Erythroblast (primary cell): ENCODE measurements around the gene MAN1C1.

ENCODE experiments used
- GATA1 ChIP-seq: IDR thresholded peaks from 2 replicates; pipeline ENCODE4 v1.6.1; 2011; ENCODE audit warnings: low read depth, mild to moderate bottlenecking, control low read depth, low read length, moderate library complexity
- POLR2A ChIP-seq: IDR thresholded peaks from 2 replicates; pipeline ENCODE4 v1.6.1; 2011; ENCODE audit warnings: mild to moderate bottlenecking, low read length

GRCh38 chr1:25795211-25795610 lies 178.6 kb downstream of the MAN1C1 start:
- TF ChIP-seq POLR2A (no peak), GATA1 (no peak)
